IMR-90 (cell line): ENCODE results near the gene PLEKHG1. TPM values are rescaled to one million over a fixed set of nuclear protein-coding genes. Genes with fewer than 3 reads are reported as not detected.

Source experiments
- ATAC-seq: fragments of 200-7000 bp; cut with Tn5 transposase; 2 replicates; pipeline ENCODE4 v1.9.1; 2020; ENCODE audit warnings: low read depth, mild to moderate bottlenecking, moderate library complexity
- BruUV-seq: library from RNA; stranded (reverse); fragments of 400-500 nt; replicated peaks from 2 replicates; lab custom pipeline; 2021; lab: Mats Ljungman, UMichigan
- CTCF ChIA-PET: fragments of 300-600 bp; formaldehyde crosslinking; extraction: SDS; loops from one replicate; lab custom pipeline; 2021; ENCODE audit warnings: antibody characterized with exemption; lab: Yijun Ruan, JAX
- POLR2A ChIA-PET: fragments of 300-600 bp; sonication (Branson Sonifier 250); formaldehyde crosslinking; loops from one replicate; lab custom pipeline; 2022; ENCODE audit warnings: antibody characterized with exemption; ENCODE audit not compliant: unreplicated experiment; lab: Charles Lee
- DNase-seq: peaks from one replicate; pipeline ENCODE4 v3.0.0; 2013
- H2AFZ ChIP-seq: replicated peaks from 2 replicates; pipeline ENCODE3; 2013; ENCODE audit warnings: low read length, mild to moderate bottlenecking; ENCODE audit not compliant: poor library complexity
- H2AK5ac ChIP-seq: 2 replicates; pipeline ENCODE4 v1.6.1; 2013; ENCODE audit warnings: low read depth, low read length, inconsistent platforms
- H2AK9ac ChIP-seq: replicated peaks from 2 replicates; pipeline ENCODE3; 2013; ENCODE audit warnings: mild to moderate bottlenecking, low read depth, low read length, moderate library complexity; ENCODE audit not compliant: poor library complexity
- H2BK120ac ChIP-seq: 2 replicates; pipeline ENCODE4 v1.6.1; 2013; ENCODE audit warnings: low read depth, low read length, inconsistent platforms
- H2BK15ac ChIP-seq: 3 replicates; pipeline ENCODE4 v1.6.1; 2013; ENCODE audit warnings: low read depth, low read length, inconsistent platforms
- H2BK20ac ChIP-seq: 2 replicates; pipeline ENCODE4 v1.6.1; 2013; ENCODE audit warnings: low read depth, mild to moderate bottlenecking, inconsistent platforms, low read length, moderate library complexity
- H2BK5ac ChIP-seq: 2 replicates; pipeline ENCODE4 v1.6.1; 2013; ENCODE audit warnings: mild to moderate bottlenecking, low read depth, low read length, inconsistent platforms; ENCODE audit not compliant: poor library complexity, severe bottlenecking
- H3K14ac ChIP-seq: replicated peaks from 2 replicates; pipeline ENCODE4 v1.6.1; 2013; ENCODE audit warnings: low read depth, low read length, inconsistent platforms
- H3K18ac ChIP-seq: 2 replicates; pipeline ENCODE4 v1.6.1; 2013; ENCODE audit warnings: low read depth, low read length, control low read depth
- H3K23ac ChIP-seq: 2 replicates; pipeline ENCODE4 v1.6.1; 2013; ENCODE audit warnings: low read depth, low read length, inconsistent platforms
- H3K27ac ChIP-seq: 2 replicates; pipeline ENCODE4 v1.5.1; 2013; ENCODE audit warnings: mild to moderate bottlenecking, control low read depth, low read length; ENCODE audit not compliant: insufficient read depth
- H3K27me3 ChIP-seq: 2 replicates; pipeline ENCODE4 v1.6.1; 2013; ENCODE audit warnings: low read length; ENCODE audit not compliant: control insufficient read depth, insufficient read depth
- H3K36me3 ChIP-seq: 2 replicates; pipeline ENCODE4 v1.6.1; 2013; ENCODE audit warnings: low read length, mixed read lengths; ENCODE audit not compliant: control insufficient read depth, insufficient read depth
- H3K4ac ChIP-seq: 2 replicates; pipeline ENCODE4 v1.6.1; 2013; ENCODE audit warnings: low read depth, low read length, inconsistent platforms
- H3K4me1 ChIP-seq: 2 replicates; pipeline ENCODE4 v1.6.1; 2013; ENCODE audit warnings: low read length, mixed read lengths; ENCODE audit not compliant: control insufficient read depth, insufficient read depth
- H3K4me2 ChIP-seq: 2 replicates; pipeline ENCODE4 v1.6.1; 2013; ENCODE audit warnings: low read depth, mild to moderate bottlenecking, control low read depth, low read length, moderate library complexity
- H3K4me3 ChIP-seq: 2 replicates; pipeline ENCODE4 v1.5.1; 2013; ENCODE audit warnings: low read depth, mild to moderate bottlenecking, control low read depth, low read length, moderate library complexity; ENCODE audit not compliant: insufficient read depth
- H3K56ac ChIP-seq: 2 replicates; pipeline ENCODE4 v1.6.1; 2013; ENCODE audit warnings: low read length, inconsistent platforms; ENCODE audit not compliant: insufficient read depth; ENCODE audit errors: extremely low read depth
- H3K79me1 ChIP-seq, 2 experiments: 2 replicates each; pipeline ENCODE4 v1.6.1; 2013; ENCODE audit warnings: low read length in 2 of 2, inconsistent platforms in 1 of 2, low read depth in 1 of 2
- H3K9ac ChIP-seq: 2 replicates; pipeline ENCODE4 v1.6.1; 2013; ENCODE audit warnings: low read depth, low read length, control low read depth
- H3K9me1 ChIP-seq: 2 replicates; pipeline ENCODE4 v1.6.1; 2013; ENCODE audit warnings: low read length, inconsistent platforms; ENCODE audit not compliant: insufficient read depth
- H3K9me3 ChIP-seq: 2 replicates; pipeline ENCODE4 v1.6.1; 2013; ENCODE audit warnings: low read length; ENCODE audit not compliant: control insufficient read depth, insufficient read depth
- H4K20me1 ChIP-seq: 2 replicates; pipeline ENCODE4 v1.6.1; 2013; ENCODE audit warnings: low read length, inconsistent platforms; ENCODE audit not compliant: insufficient read depth
- H4K5ac ChIP-seq: 2 replicates; pipeline ENCODE4 v1.6.1; 2013; ENCODE audit warnings: mild to moderate bottlenecking, low read depth, low read length, control low read depth
- H4K8ac ChIP-seq, 2 experiments: 2 replicates each; pipeline ENCODE4 v1.6.1; 2013; ENCODE audit warnings: low read depth in 2 of 2, low read length in 2 of 2, control low read depth in 1 of 2, inconsistent platforms in 1 of 2
- H4K91ac ChIP-seq: 2 replicates; pipeline ENCODE4 v1.6.1; 2013; ENCODE audit warnings: low read depth, low read length, inconsistent platforms; ENCODE audit not compliant: insufficient read depth
- BHLHE40 ChIP-seq: fragments of 150-350 bp; IDR thresholded peaks from 2 replicates; pipeline ENCODE4 v1.6.1; 2016; ENCODE audit warnings: mild to moderate bottlenecking, low read depth, low read length
- ELK1 ChIP-seq: fragments of 150-350 bp; IDR thresholded peaks from 2 replicates; pipeline ENCODE4 v1.6.1; 2016; ENCODE audit warnings: low read depth, mild to moderate bottlenecking, low read length, moderate library complexity, borderline replicate concordance
- NFE2L2 ChIP-seq: fragments of 150-350 bp; IDR thresholded peaks from 2 replicates; pipeline ENCODE4 v1.6.1; 2016; ENCODE audit warnings: low read depth, mild to moderate bottlenecking, low read length
- RAD21 ChIP-seq: IDR thresholded peaks from 2 replicates; pipeline ENCODE4 v1.6.1; 2012; ENCODE audit warnings: low read length, improper control_type of control experiment
- SMC3 ChIP-seq: fragments of 150-350 bp; IDR thresholded peaks from 2 replicates; pipeline ENCODE4 v1.6.1; 2016; ENCODE audit warnings: low read depth, mild to moderate bottlenecking, antibody characterized with exemption, low read length, moderate library complexity
- WGBS, 2 experiments: methylation state at CpG; one replicate each; pipeline versions ENCODE4 v1.1.5 to v1.1.7; 2013; ENCODE audit warnings: missing lambda C conversion rate in 2 of 2; ENCODE audit not compliant: insufficient read length in 1 of 2; ENCODE audit errors: extremely low coverage in 2 of 2; 5-methylcytosine and 5-hydroxymethylcytosine counted together
- dilution Hi-C: fragments of 300-500 bp; cut with HindIII; formaldehyde crosslinking; loops from one replicate; pipeline ENCODE4 v1.14.3; 2018; ENCODE audit warnings: low sequenced_read_pairs; ENCODE audit not compliant: unreplicated experiment
- in situ Hi-C: fragments of 300-500 bp; cut with MboI; formaldehyde crosslinking; loops from 3 replicates; pipeline ENCODE4 v1.14.3; 2019; ENCODE audit warnings: low sequenced_read_pairs, inconsistent platforms, mixed read lengths
- intact Hi-C: fragments of 100-400 bp; cut with micrococcal nuclease; formaldehyde crosslinking; loops from 2 replicates; pipeline ENCODE4 v1.10.0; 2022
- polyA plus RNA-seq, 3 experiments: library from polyadenylated mRNA; depleted of rRNA; stranded (reverse); fragments of >200 nt; gene quantifications; 2 replicates each; pipeline ENCODE4 v1.2.3, GENCODE V29; 2012; ENCODE audit warnings: low replicate concordance in 1 of 3
- total RNA-seq: library from RNA; depleted of rRNA; stranded (reverse); fragments of >200 nt; gene quantifications from 2 replicates; pipeline ENCODE4 v1.2.3, GENCODE V29; 2012

The PLEKHG1 gene
- total and polyA plus RNA-seq, 2 of the 4 experiments (the other 2 are of a cell fraction) = 0.09 to 0.36 TPM

- no peaks in the 10 kb centered on the region for H3K4me1 ChIP-seq
- in situ Hi-C loops (no loop called here), dilution Hi-C loops (no loop called here), intact Hi-C loops (loop anchor here (10.0 kb wide), 1 partner anchor 209 kb away; no protein-coding TSS in a partner anchor)
- no peaks in the 10 kb centered on the region for H3K9me3 ChIP-seq
- H2AFZ ChIP-seq = no peak overlapping the region
- H3K23ac ChIP-seq = no peak overlapping the region
- no peak overlapping the region for H4K91ac ChIP-seq
- H3K27ac ChIP-seq = no peak overlapping the region
- no peak overlapping the region for H3K9ac ChIP-seq
- no peak overlapping the region for H2BK20ac ChIP-seq
- no peaks in the 10 kb centered on the region for H3K36me3 ChIP-seq
- ATAC-seq = no peak
- POLR2A ChIA-PET = no interaction called here
- no peak overlapping the region for H2BK15ac ChIP-seq
- no peak overlapping the region for H2AK5ac ChIP-seq
- H4K20me1 ChIP-seq = no peaks in the 10 kb centered on the region
- no peaks in the 10 kb centered on the region for H3K9me1 ChIP-seq
- H4K8ac ChIP-seq = no peak overlapping the region
- DNase-seq = no peak
- no peak overlapping the region for H3K4me3 ChIP-seq
- no TSS peak for BruUV-seq
- WGBS, 2 experiments = no CpG with 5 or more reads among the region's 3 CpGs
- no peak for TF ChIP-seq NFE2L2
- no peak for TF ChIP-seq BHLHE40
- no peak for TF ChIP-seq SMC3
- no peak for TF ChIP-seq ELK1
- TF ChIP-seq RAD21 = no peak
- no peak overlapping the region for H3K18ac ChIP-seq
- H3K56ac ChIP-seq = no peak overlapping the region
- H2AK9ac ChIP-seq = no peak overlapping the region
- no peak overlapping the region for H3K14ac ChIP-seq
- no peak overlapping the region for H4K5ac ChIP-seq
- no peak overlapping the region for H2BK120ac ChIP-seq
- H3K4me2 ChIP-seq = no peak overlapping the region
- no peaks in the 10 kb centered on the region for H3K79me1 ChIP-seq
- H2BK5ac ChIP-seq = no peak overlapping the region
- CTCF ChIA-PET = interaction anchor here (0.6 kb wide), 1 partner anchor 221 kb away, joined by 5 read pairs; no protein-coding TSS in a partner anchor
- H3K4ac ChIP-seq = no peak overlapping the region
- H3K27me3 ChIP-seq = peaks cover 9% of the 10 kb centered on the region
Measured at GRCh38 chr6:150606168-150606591, 6.5 kb downstream of the PLEKHG1 start.
